HEK293 (cell line): ENCODE measurements around the gene KLHDC7B.

Experiments
- CTCF ChIA-PET: fragments of 350-600 bp; formaldehyde crosslinking; extraction: SDS; loops from one replicate; lab custom pipeline; 2021; ENCODE audit warnings: antibody characterized with exemption; lab: Yijun Ruan, JAX
- POLR2A ChIA-PET: fragments of 300-600 bp; formaldehyde crosslinking; extraction: SDS; loops from one replicate; lab custom pipeline; 2020; ENCODE audit warnings: antibody characterized with exemption, inconsistent platforms; lab: Yijun Ruan, JAX
- H3K27ac ChIP-seq: fragments of 200-500 bp; sonication (Bioruptor generic); 2 replicates; pipeline ENCODE4 v1.5.1; 2014; ENCODE audit warnings: low read depth, low read length, control low read depth, inconsistent platforms; ENCODE audit errors: extremely low read depth
- H3K36me3 ChIP-seq, 2 experiments: fragments of 200-500 bp in 1 of 2; sonication (Bioruptor generic) in 1 of 2; 1 replicate in 1 of 2; 2 replicates in 1 of 2; pipeline ENCODE4 v1.5.1; 2014 to 2017; ENCODE audit warnings: inconsistent platforms in 2 of 2, low read length in 2 of 2; ENCODE audit not compliant: control insufficient read depth in 2 of 2, insufficient read depth in 1 of 2
- H3K4me1 ChIP-seq: fragments of 200-500 bp; sonication (Bioruptor generic); 2 replicates; pipeline ENCODE4 v1.5.1; 2014; ENCODE audit warnings: mild to moderate bottlenecking, low read length, inconsistent platforms; ENCODE audit not compliant: control insufficient read depth, insufficient read depth
- H3K4me3 ChIP-seq: 2 replicates; pipeline ENCODE4 v1.5.1; 2011; ENCODE audit warnings: low read depth, mild to moderate bottlenecking, control low read depth, low read length, moderate library complexity
- H3K9me3 ChIP-seq: fragments of 200-500 bp; sonication (Bioruptor generic); 2 replicates; pipeline ENCODE4 v1.5.1; 2014; ENCODE audit warnings: low read depth, low read length, inconsistent platforms; ENCODE audit not compliant: control insufficient read depth, insufficient read depth
- ATF2 ChIP-seq: fragments of 450-650 bp; formaldehyde crosslinking; IDR thresholded peaks from 2 replicates; pipeline ENCODE4 v1.5.1; 2016; ENCODE audit warnings: missing biosample characterization, missing genetic modification characterization, low read depth
- INSM2 ChIP-seq: fragments of 450-650 bp; formaldehyde crosslinking; IDR thresholded peaks from 2 replicates; pipeline ENCODE4 v1.5.1; 2016; ENCODE audit warnings: missing biosample characterization, missing genetic modification characterization
- KLF16 ChIP-seq: fragments of 450-650 bp; formaldehyde crosslinking; IDR thresholded peaks from 2 replicates; pipeline ENCODE4 v1.5.1; 2017; ENCODE audit warnings: missing biosample characterization, missing genetic modification characterization
- KLF7 ChIP-seq: fragments of 450-650 bp; formaldehyde crosslinking; IDR thresholded peaks from 2 replicates; pipeline ENCODE4 v1.5.1; 2016; ENCODE audit warnings: missing biosample characterization, missing genetic modification characterization, borderline replicate concordance
- TRIM28 ChIP-seq: IDR thresholded peaks from 2 replicates; pipeline ENCODE4 v1.6.1; 2011; ENCODE audit warnings: low read length, control low read depth, borderline replicate concordance
- WT1 ChIP-seq: fragments of 450-650 bp; formaldehyde crosslinking; IDR thresholded peaks from 2 replicates; pipeline ENCODE4 v1.5.1; 2016; ENCODE audit warnings: missing biosample characterization, missing genetic modification characterization
- ZBTB44 ChIP-seq: fragments of 450-650 bp; IDR thresholded peaks from 2 replicates; pipeline ENCODE4 v1.5.1; 2018; ENCODE audit warnings: missing biosample characterization, mild to moderate bottlenecking, missing genetic modification characterization
- ZBTB6 ChIP-seq: fragments of 450-650 bp; formaldehyde crosslinking; IDR thresholded peaks from 2 replicates; pipeline ENCODE4 v1.5.1; 2017; ENCODE audit warnings: missing biosample characterization, missing genetic modification characterization
- ZFP41 ChIP-seq: fragments of 450-650 bp; formaldehyde crosslinking; IDR thresholded peaks from 2 replicates; pipeline ENCODE4 v1.5.1; 2016; ENCODE audit warnings: missing biosample characterization, missing genetic modification characterization, borderline replicate concordance
- ZNF114 ChIP-seq: fragments of 450-650 bp; formaldehyde crosslinking; IDR thresholded peaks from 2 replicates; pipeline ENCODE4 v1.5.0; 2017; ENCODE audit warnings: missing biosample characterization, missing genetic modification characterization
- ZNF132 ChIP-seq: fragments of 450-650 bp; formaldehyde crosslinking; IDR thresholded peaks from 2 replicates; pipeline ENCODE4 v1.5.1; 2017; ENCODE audit warnings: missing biosample characterization, missing genetic modification characterization, borderline replicate concordance
- ZNF202 ChIP-seq: fragments of 450-650 bp; formaldehyde crosslinking; IDR thresholded peaks from 2 replicates; pipeline ENCODE4 v1.5.1; 2016; ENCODE audit warnings: missing biosample characterization, missing genetic modification characterization, borderline replicate concordance
- ZNF221 ChIP-seq: fragments of 450-650 bp; formaldehyde crosslinking; IDR thresholded peaks from 2 replicates; pipeline ENCODE4 v1.5.1; 2017; ENCODE audit warnings: missing biosample characterization, missing genetic modification characterization, borderline replicate concordance
- ZNF223 ChIP-seq: fragments of 450-650 bp; formaldehyde crosslinking; IDR thresholded peaks from 2 replicates; pipeline ENCODE4 v1.5.1; 2016; ENCODE audit warnings: missing biosample characterization, missing genetic modification characterization
- ZNF239 ChIP-seq: fragments of 450-650 bp; formaldehyde crosslinking; IDR thresholded peaks from 2 replicates; pipeline ENCODE4 v1.5.1; 2016; ENCODE audit warnings: missing biosample characterization, missing genetic modification characterization
- ZNF341 ChIP-seq: fragments of 450-650 bp; formaldehyde crosslinking; IDR thresholded peaks from 2 replicates; pipeline ENCODE4; 2016; ENCODE audit warnings: low read depth, missing biosample characterization, missing genetic modification characterization
- ZNF571 ChIP-seq: fragments of 450-650 bp; formaldehyde crosslinking; IDR thresholded peaks from 2 replicates; pipeline ENCODE4 v1.5.0; 2017; ENCODE audit warnings: missing biosample characterization, missing genetic modification characterization
- ZNF626 ChIP-seq: fragments of 450-650 bp; sonication (Bioruptor Pico); formaldehyde crosslinking; IDR thresholded peaks from 2 replicates; pipeline ENCODE4 v1.5.1; 2018; ENCODE audit warnings: missing biosample characterization, missing genetic modification characterization, inconsistent platforms
- ZNF76 ChIP-seq: fragments of 450-650 bp; formaldehyde crosslinking; IDR thresholded peaks from 2 replicates; pipeline ENCODE4; 2016; ENCODE audit warnings: low read depth, missing biosample characterization, missing genetic modification characterization, borderline replicate concordance
- ZSCAN23 ChIP-seq: fragments of 450-650 bp; formaldehyde crosslinking; IDR thresholded peaks from 2 replicates; pipeline ENCODE4 v1.5.1; 2016; ENCODE audit warnings: missing biosample characterization, missing genetic modification characterization
- ZSCAN30 ChIP-seq: fragments of 450-650 bp; IDR thresholded peaks from 2 replicates; pipeline ENCODE4 v1.5.1; 2018; ENCODE audit warnings: missing biosample characterization, mild to moderate bottlenecking, missing genetic modification characterization, moderate library complexity
- ZSCAN4 ChIP-seq: fragments of 450-650 bp; formaldehyde crosslinking; IDR thresholded peaks from 2 replicates; pipeline ENCODE4 v1.5.1; 2017; ENCODE audit warnings: missing biosample characterization, missing genetic modification characterization

Gene KLHDC7B

GRCh38 chr22:50548921-50549790 lies 3.5 kb downstream of the KLHDC7B start (continued):
- TF ChIP-seq ZBTB6 (tag by site-specific recombination), result no peak
- TF ChIP-seq ZNF341 (tag by site-specific recombination), result no peak
- TF ChIP-seq, all 188 proteins: peak for 0

GRCh38 chr22:50550395-50550794 lies 4.7 kb downstream of the KLHDC7B start:
- Histone ChIP-seq H3K36me3 (no peaks in the 10 kb centered on the region), H3K4me1 (no peaks in the 10 kb centered on the region), H3K9me3 (no peaks in the 10 kb centered on the region), H3K4me3 (no peak overlapping the region), H3K27ac (no peak overlapping the region)
- POLR2A ChIA-PET, result interaction anchor here (0.6 to 2.4 kb wide), 4 partner anchors 11 to 680 kb away, joined by 3 to 14 read pairs (median 3); partner anchors contain the start of gene SCO2
- TF ChIP-seq ZNF202 (tag by site-specific recombination) (no peak), ZBTB44 (tag by site-specific recombination) (no peak), ZNF626 (tag by site-specific recombination) (no peak), ZNF221 (tag by site-specific recombination) (no peak), ZNF223 (no peak), ZNF132 (no peak), TRIM28 (no peak), INSM2 (tag by site-specific recombination) (no peak), ZSCAN4 (no peak), ZSCAN30 (tag by site-specific recombination) (no peak), KLF16 (tag by site-specific recombination) (no peak), ATF2 (no peak), ZFP41 (tag by site-specific recombination) (no peak), KLF7 (tag by site-specific recombination) (no peak), ZNF571 (tag by site-specific recombination) (no peak), ZNF76 (tag by site-specific recombination) (no peak), ZNF239 (tag by site-specific recombination) (no peak), ZSCAN23 (tag by site-specific recombination) (no peak), WT1 (tag by site-specific recombination) (no peak), ZNF114 (tag by site-specific recombination) (no peak)
- CTCF ChIA-PET, result interaction anchor here (2.9 kb wide), 1 partner anchor 13 kb away, joined by 21 read pairs; the partner anchor contains the start of gene SYCE3
